Measurements from ENCODE around the gene TAOK3.
"Not testable (repeated sequence)": the region's sequence is repeated elsewhere in the genome, so short reads cannot be mapped to it uniquely, and the experiment has no call there.

Gene TAOK3

GRCh38 chr12:118282767-118283166, 89.9 kb downstream of the TAOK3 start:
- TF ChIP-seq CTCF (conservative IDR thresholded peaks at IDR 0.05; ENCODE audit: low read depth) = no peak
- ChIA-PET POLR2A (ENCODE audit: low non-redundant PET) (no interaction called here), CTCF (interaction anchor here (0.8 kb wide), 1 partner anchor 83 kb away, joined by 6 read pairs; no protein-coding TSS in a partner anchor)
- H3K27ac ChIP-seq = no peak overlapping the region
- no peak for DNase-seq (ENCODE audit: low spot score)

- DNase-seq (ENCODE audit: low spot score); POLR2A ChIA-PET (ENCODE audit: low non-redundant PET); H3K27ac ChIP-seq; CTCF ChIA-PET: not testable (repeated sequence)
Observed at GRCh38 chr12:118278288-118278687, 94.4 kb downstream of the TAOK3 start.

- POLR2A ChIA-PET (ENCODE audit: low non-redundant PET) = no interaction called here
- no peak for DNase-seq (ENCODE audit: low spot score)
- CTCF ChIA-PET = interaction anchor here (0.8 kb wide), 1 partner anchor 34 kb away, joined by 4 read pairs; no protein-coding TSS in a partner anchor
- TF ChIP-seq CTCF (conservative IDR thresholded peaks at IDR 0.05; ENCODE audit: low read depth) = no peak
- no peak overlapping the region for H3K27ac ChIP-seq
Observed at GRCh38 chr12:118274066-118274465, 98.6 kb downstream of the TAOK3 start.

GRCh38 chr12:118271770-118272417, 100.8 kb downstream of the TAOK3 start:
- POLR2A ChIA-PET (ENCODE audit: low non-redundant PET) = no interaction called here
- DNase-seq (ENCODE audit: low spot score) = peak; percentile 75
- no peak for TF ChIP-seq CTCF (conservative IDR thresholded peaks at IDR 0.05; ENCODE audit: low read depth)
- CTCF ChIA-PET = interaction anchor here (0.7 kb wide), 1 partner anchor 104 kb away, joined by 3 read pairs; no protein-coding TSS in a partner anchor
- H3K27ac ChIP-seq = no peak overlapping the region

- ChIA-PET POLR2A (ENCODE audit: low non-redundant PET) (no interaction called here), CTCF (no interaction called here)
- DNase-seq (ENCODE audit: low spot score) = peak; percentile 13
- no peak overlapping the region for H3K27ac ChIP-seq
- no peak for TF ChIP-seq CTCF (conservative IDR thresholded peaks at IDR 0.05; ENCODE audit: low read depth)
Observed at GRCh38 chr12:118271183-118271582, 101.5 kb downstream of the TAOK3 start.

- ChIA-PET POLR2A (ENCODE audit: low non-redundant PET) (no interaction called here), CTCF (no interaction called here)
- H3K27ac ChIP-seq = no peak overlapping the region
- no peak for TF ChIP-seq CTCF (conservative IDR thresholded peaks at IDR 0.05; ENCODE audit: low read depth)
- DNase-seq (ENCODE audit: low spot score) = no peak
Observed at GRCh38 chr12:118269806-118270205, 102.9 kb downstream of the TAOK3 start.

- TF ChIP-seq CTCF (conservative IDR thresholded peaks at IDR 0.05; ENCODE audit: low read depth) = no peak
- POLR2A ChIA-PET (ENCODE audit: low non-redundant PET) = no interaction called here
Observed at GRCh38 chr12:118259079-118259478, 113.6 kb downstream of the TAOK3 start.

More at GRCh38 chr12:118259079-118259478, 113.6 kb downstream of the TAOK3 start:
- H3K27ac ChIP-seq = no peak overlapping the region
- no peak for DNase-seq (ENCODE audit: low spot score)
- CTCF ChIA-PET = no interaction called here
